C4-2B (cell line): ENCODE measurements around the gene SLAMF9.

Source experiments
- CTCF ChIP-seq: fragments of 450-650 bp; conservative IDR thresholded peaks from 2 replicates; pipeline ENCODE4 v1.5.1; 2017; ENCODE audit warnings: mild to moderate bottlenecking
- ZFX ChIP-seq: fragments of 450-650 bp; IDR thresholded peaks from 2 replicates; pipeline ENCODE4 v1.6.1; 2017

GRCh38 chr1:159974350-159974965 is 20.4 kb upstream of the SLAMF9 start:
- TF ChIP-seq CTCF (no peak), ZFX (no peak)
